GM12878 (cell line): Measurements from ENCODE around the gene RBBP8NL. TPM values are rescaled to one million over a fixed set of nuclear protein-coding genes. Genes with fewer than 3 reads are reported as not detected.

Experiments
- ATAC-seq: fragments of 200-7000 bp; cut with Tn5 transposase; 3 replicates; pipeline ENCODE4 v1.9.1; 2020; ENCODE audit warnings: mild to moderate bottlenecking, moderate library complexity
- BruUV-seq: library from RNA; stranded (reverse); fragments of 400-500 nt; replicated peaks from 2 replicates; lab custom pipeline; 2021; lab: Mats Ljungman, UMichigan
- CTCF ChIA-PET: fragments of 300-600 bp; sonication (Branson Sonifier 250); formaldehyde crosslinking; extraction: SDS; loops from one replicate; lab custom pipeline; 2021; ENCODE audit warnings: inconsistent platforms; lab: Yijun Ruan, JAX
- POLR2A ChIA-PET: fragments of 350-600 bp; formaldehyde crosslinking; extraction: SDS; loops from one replicate; lab custom pipeline; 2021; ENCODE audit warnings: inconsistent platforms; lab: Charles Lee
- RAD21 ChIA-PET: fragments of 300-600 bp; sonication (Branson Sonifier 250); formaldehyde crosslinking; loops from one replicate; lab custom pipeline; 2023; ENCODE audit warnings: antibody characterized with exemption; ENCODE audit not compliant: unreplicated experiment; lab: Charles Lee
- SMC1A ChIA-PET: fragments of 300-600 bp; sonication (Branson Sonifier 250); formaldehyde crosslinking; loops from one replicate; lab custom pipeline; 2023; ENCODE audit not compliant: unreplicated experiment, uncharacterized antibody; lab: Charles Lee
- DNase-seq: peaks from one replicate; pipeline ENCODE4 v3.0.0-alpha.2; 2011; ENCODE audit warnings: low read depth, low spot score
- FAIRE-seq: peaks from 3 replicates; lab custom pipeline; 2011; peaks lifted over from hg19 to GRCh38; lab: Jason Lieb, UNC
- H2AFZ ChIP-seq: 2 replicates; pipeline ENCODE4 v1.6.0; 2011; ENCODE audit warnings: low read depth, low read length, control low read depth; ENCODE audit not compliant: control insufficient read depth
- H3K27ac ChIP-seq: 2 replicates; pipeline ENCODE4 v1.5.1; 2011; ENCODE audit warnings: control low read depth; ENCODE audit not compliant: control insufficient read depth, insufficient read depth
- H3K27me3 ChIP-seq, 2 experiments: replicated peaks in 1 of 2; 2 replicates each; pipeline versions ENCODE4 v1.6.0 to v1.6.1; 2011; ENCODE audit warnings: low read length in 1 of 2; ENCODE audit not compliant: control insufficient read depth in 2 of 2, insufficient read depth in 2 of 2
- H3K36me3 ChIP-seq, 2 experiments: 2 replicates each; pipeline ENCODE4 v1.5.1; 2011; ENCODE audit warnings: low read length in 1 of 2; ENCODE audit not compliant: control insufficient read depth in 2 of 2, insufficient read depth in 2 of 2
- H3K4me1 ChIP-seq: 2 replicates; pipeline ENCODE4 v1.6.1; 2011; ENCODE audit warnings: mild to moderate bottlenecking, low read length, moderate library complexity, mixed read lengths; ENCODE audit not compliant: control insufficient read depth, insufficient read depth
- H3K4me2 ChIP-seq: 2 replicates; pipeline ENCODE4 v1.6.0; 2011; ENCODE audit warnings: control low read depth; ENCODE audit not compliant: control insufficient read depth, insufficient read depth
- H3K4me3 ChIP-seq: fragments of 200-600 bp; sonication (generic); 2 replicates; pipeline ENCODE4 v1.5.1; 2016
- H3K79me2 ChIP-seq: 2 replicates; pipeline ENCODE4 v1.6.0; 2011; ENCODE audit warnings: low read length; ENCODE audit not compliant: control insufficient read depth, insufficient read depth
- H3K9ac ChIP-seq: 2 replicates; pipeline ENCODE4 v1.8.0; 2011; ENCODE audit warnings: low read length, control low read depth, mixed read lengths; ENCODE audit not compliant: control insufficient read depth, insufficient read depth
- H3K9me3 ChIP-seq: replicated peaks from 3 replicates; pipeline ENCODE4 v1.5.1; 2011; ENCODE audit warnings: mild to moderate bottlenecking, low read length; ENCODE audit not compliant: control insufficient read depth, insufficient read depth
- H4K20me1 ChIP-seq: 2 replicates; pipeline ENCODE4 v1.6.0; 2011; ENCODE audit not compliant: control insufficient read depth, insufficient read depth
- BACH1 ChIP-seq: fragments of 450-650 bp; IDR thresholded peaks from 2 replicates; pipeline ENCODE4 v1.6.1; 2017; ENCODE audit warnings: mild to moderate bottlenecking, borderline replicate concordance
- BCL11A ChIP-seq: IDR thresholded peaks from 2 replicates; pipeline ENCODE4 v1.6.1; 2011; ENCODE audit warnings: low read depth, low read length
- BRCA1 ChIP-seq: IDR thresholded peaks from 2 replicates; pipeline ENCODE4 v1.6.1; 2011; ENCODE audit warnings: low read depth, low read length, improper control_type of control experiment
- CBX3 ChIP-seq: fragments of 200-600 bp; sonication (generic); IDR thresholded peaks from 2 replicates; pipeline ENCODE4 v1.6.1; 2016; ENCODE audit warnings: low read depth, borderline replicate concordance
- CHD2 ChIP-seq: IDR thresholded peaks from 2 replicates; pipeline ENCODE4 v1.6.1; 2011; ENCODE audit warnings: low read depth, low read length, improper control_type of control experiment, borderline replicate concordance
- EP300 ChIP-seq, 2 experiments: fragments of 150-350 bp in 1 of 2; IDR thresholded peaks; 2 replicates each; pipeline ENCODE4 v1.6.1; 2011 to 2012; ENCODE audit warnings: low read depth in 2 of 2, low read length in 2 of 2, borderline replicate concordance in 1 of 2, improper control_type of control experiment in 1 of 2, inconsistent platforms in 1 of 2; ENCODE audit not compliant: control insufficient read depth in 1 of 2
- EZH2 ChIP-seq: IDR thresholded peaks from 2 replicates; pipeline ENCODE4 v1.6.1; 2012; ENCODE audit warnings: low read depth, mild to moderate bottlenecking, control low read depth, inconsistent platforms, low read length, borderline replicate concordance; ENCODE audit not compliant: control insufficient read depth
- GATAD2B ChIP-seq: fragments of 450-650 bp; conservative IDR thresholded peaks from 2 replicates; pipeline ENCODE4 v1.6.1; 2017; ENCODE audit warnings: low read depth, mild to moderate bottlenecking, moderate library complexity
- HDAC6 ChIP-seq: fragments of 200-600 bp; sonication (generic); IDR thresholded peaks from one replicate; pipeline ENCODE4 v1.8.0; 2017; ENCODE audit warnings: antibody characterized with exemption; ENCODE audit not compliant: unreplicated experiment
- HDGF ChIP-seq: fragments of 450-650 bp; IDR thresholded peaks from 2 replicates; pipeline ENCODE4 v1.6.1; 2016; ENCODE audit warnings: antibody characterized with exemption
- MEF2A ChIP-seq: IDR thresholded peaks from 2 replicates; pipeline ENCODE4 v1.6.1; 2011; ENCODE audit warnings: low read depth, mild to moderate bottlenecking, low read length, moderate library complexity; ENCODE audit not compliant: insufficient read depth
- MEF2B ChIP-seq: fragments of 450-650 bp; IDR thresholded peaks from 2 replicates; pipeline ENCODE4 v1.6.1; 2018; ENCODE audit warnings: mild to moderate bottlenecking, moderate library complexity; ENCODE audit not compliant: partially characterized antibody, poor library complexity, severe bottlenecking
- PAX8 ChIP-seq: fragments of 450-650 bp; IDR thresholded peaks from 2 replicates; pipeline ENCODE4 v1.6.1; 2017; ENCODE audit warnings: mild to moderate bottlenecking, moderate library complexity
- SPI1 ChIP-seq: IDR thresholded peaks from 2 replicates; pipeline ENCODE4 v1.6.1; 2011; ENCODE audit warnings: low read depth, mild to moderate bottlenecking, low read length, moderate library complexity, borderline replicate concordance; ENCODE audit not compliant: insufficient read depth
- TBL1XR1 ChIP-seq: IDR thresholded peaks from 2 replicates; pipeline ENCODE4 v1.6.1; 2012; ENCODE audit warnings: low read depth, low read length, improper control_type of control experiment
- TCF3 ChIP-seq: IDR thresholded peaks from 2 replicates; pipeline ENCODE4 v1.6.1; 2012; ENCODE audit warnings: low read depth, mild to moderate bottlenecking, low read length, borderline replicate concordance; ENCODE audit not compliant: insufficient read depth
- YBX1 ChIP-seq: fragments of 450-650 bp; IDR thresholded peaks from 2 replicates; pipeline ENCODE4 v1.6.1; 2016; ENCODE audit warnings: antibody characterized with exemption
- YY1 ChIP-seq: IDR thresholded peaks from 2 replicates; pipeline ENCODE4 v1.6.1; 2011; ENCODE audit warnings: low read depth, mild to moderate bottlenecking, low read length
- ZBED1 ChIP-seq: IDR thresholded peaks from 2 replicates; pipeline ENCODE4 v1.6.1; 2016; ENCODE audit warnings: borderline replicate concordance
- WGBS: methylation state at CpG from one replicate; pipeline ENCODE4 v1.1.6; 2016; ENCODE audit warnings: low lambda C conversion rate; ENCODE audit not compliant: insufficient replicate concordance, insufficient coverage; ENCODE audit errors: missing lambda C conversion rate; 5-methylcytosine and 5-hydroxymethylcytosine counted together
- in situ Hi-C: fragments of 300-500 bp; cut with MboI; formaldehyde crosslinking; loops from 9 replicates; pipeline ENCODE4 v1.14.3; 2018; ENCODE audit warnings: mixed read lengths
- intact Hi-C: fragments of 100-400 bp; cut with micrococcal nuclease; formaldehyde crosslinking; loops from one replicate; pipeline ENCODE4 v1.14.2; 2022; ENCODE audit not compliant: unreplicated experiment
- polyA plus RNA-seq, 11 experiments: library from polyadenylated mRNA; depleted of rRNA in 4 of 11; unstranded in 6 of 11; stranded (reverse) in 5 of 11; fragments of >200 nt; fragmentation: Nextera tagmentation in 4 of 11; fragmentation: Illumina TruSeq in 1 of 11; extraction: Ambion mirVana in 4 of 11; extraction: Trizol in 1 of 11; gene quantifications; 1 replicate in 1 of 11; 2 replicates in 10 of 11; pipeline versions ENCODE4 v1.2.1 to v1.2.3, GENCODE V29; 2011 to 2016; ENCODE audit warnings: inconsistent platforms in 2 of 11, missing spikeins in 2 of 11, low read depth in 1 of 11
- total RNA-seq, 4 experiments: library from RNA; depleted of rRNA in 3 of 4; stranded (reverse); fragments of >200 nt in 3 of 4; fragmentation: Illumina TruSeq in 1 of 4; extraction: Trizol in 1 of 4; gene quantifications; 2 replicates each; pipeline versions ENCODE4 v1.2.1 to v1.2.3, GENCODE V29; 2013 to 2021
- TF ChIP-seq, protein P1 (sequence below): IDR thresholded peaks from 2 replicates; pipeline ENCODE4 v1.6.1; 2011; ENCODE audit warnings: low read depth, low read length, improper control_type of control experiment, borderline replicate concordance
- TF ChIP-seq, protein P2 (sequence below): fragments of 150-350 bp; IDR thresholded peaks from 2 replicates; pipeline ENCODE4 v1.6.1; 2014; ENCODE audit warnings: mild to moderate bottlenecking, low read depth, low read length
- TF ChIP-seq, protein P3 (sequence below): IDR thresholded peaks from 2 replicates; pipeline ENCODE4 v1.6.1; 2012; ENCODE audit warnings: low read depth, low read length, improper control_type of control experiment

Gene RBBP8NL
- total and polyA plus RNA-seq, 10 of the 15 experiments (the other 5 are each of a cell fraction or from before 2014, with no cell fraction given) = not detected

DNA sequence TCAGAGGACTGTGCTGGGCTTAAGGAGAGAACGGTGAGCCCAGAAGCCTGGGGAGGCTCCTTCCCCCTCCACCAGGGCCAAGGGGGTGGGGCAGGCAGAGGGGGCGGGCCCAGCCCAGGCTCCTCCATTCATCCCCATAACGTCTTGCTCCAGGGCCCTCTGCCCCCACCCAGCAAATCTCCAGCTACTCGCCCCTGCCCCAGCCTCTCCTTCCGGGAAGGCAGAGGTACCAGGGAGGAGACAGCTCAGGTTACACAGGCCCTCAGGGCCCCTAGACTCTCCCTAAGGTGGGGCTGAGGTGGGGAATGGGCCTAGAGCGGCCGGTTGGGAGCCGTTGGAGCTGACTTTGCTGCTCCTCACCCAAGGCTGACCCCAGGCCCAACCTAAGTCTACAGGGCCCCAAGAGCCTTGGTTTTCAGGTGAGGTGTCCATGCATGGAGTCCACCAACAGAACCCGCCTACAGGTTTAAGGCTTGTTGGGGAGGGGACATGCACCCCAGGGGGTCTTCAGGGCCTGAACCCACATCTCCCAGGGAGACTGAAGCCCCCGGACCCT is 61.4 kb downstream of the RBBP8NL start (continued):
- TF ChIP-seq, protein P1, sequence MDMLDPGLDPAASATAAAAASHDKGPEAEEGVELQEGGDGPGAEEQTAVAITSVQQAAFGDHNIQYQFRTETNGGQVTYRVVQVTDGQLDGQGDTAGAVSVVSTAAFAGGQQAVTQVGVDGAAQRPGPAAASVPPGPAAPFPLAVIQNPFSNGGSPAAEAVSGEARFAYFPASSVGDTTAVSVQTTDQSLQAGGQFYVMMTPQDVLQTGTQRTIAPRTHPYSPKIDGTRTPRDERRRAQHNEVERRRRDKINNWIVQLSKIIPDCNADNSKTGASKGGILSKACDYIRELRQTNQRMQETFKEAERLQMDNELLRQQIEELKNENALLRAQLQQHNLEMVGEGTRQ = no peak
- no peak for TF ChIP-seq MEF2B
- no peak for TF ChIP-seq YY1
- TF ChIP-seq YBX1 = no peak
- no peak for TF ChIP-seq BRCA1
- no peak for TF ChIP-seq TCF3
- no peak for TF ChIP-seq PAX8
- TF ChIP-seq ZBED1 = no peak
- TF ChIP-seq CHD2 = no peak
- no peak for TF ChIP-seq TBL1XR1
- TF ChIP-seq, all 136 proteins: peak for 0

DNA sequence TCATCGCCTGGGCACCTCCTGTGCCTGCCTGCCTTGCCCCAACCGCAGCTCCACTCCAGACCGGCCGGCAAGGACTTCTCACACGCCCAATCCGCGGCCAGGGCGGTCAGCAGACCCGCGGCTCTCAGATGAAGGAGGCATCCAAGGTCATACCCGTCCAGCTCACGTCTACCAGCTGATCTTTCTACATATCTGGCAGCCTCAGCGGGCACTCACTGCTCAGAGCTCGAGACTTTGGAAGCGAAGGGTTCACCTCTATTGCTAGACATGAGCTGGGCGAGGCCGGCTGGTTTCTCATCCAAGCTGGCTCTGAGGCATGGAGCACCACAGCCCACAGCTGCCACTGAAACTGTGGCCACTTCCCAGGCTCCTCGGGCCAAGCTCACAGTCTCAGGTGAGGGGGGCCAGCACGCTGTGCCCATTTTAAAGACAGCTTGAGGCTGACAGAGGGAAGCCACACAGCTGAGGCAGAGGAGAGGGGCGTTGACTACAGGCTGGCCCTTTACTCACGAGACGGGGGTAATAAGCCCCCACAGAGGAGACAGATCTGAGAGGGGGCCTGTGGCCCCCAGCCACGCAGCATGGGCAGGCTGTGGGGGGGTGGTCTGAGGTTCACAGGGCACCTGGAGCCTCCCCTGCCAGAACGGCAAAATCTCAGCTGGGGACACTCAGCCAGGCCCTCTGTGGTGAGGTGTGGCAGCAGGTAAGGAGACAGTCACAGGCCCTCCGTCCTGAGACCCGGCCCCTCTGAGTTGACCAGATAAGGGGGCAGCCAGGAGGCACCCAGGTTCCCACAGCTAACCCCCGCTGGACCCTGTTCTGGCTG is 62.2 kb downstream of the RBBP8NL start:
- in situ Hi-C loops = no loop called here
- H3K4me3 ChIP-seq = no peak overlapping the region
- H3K9me3 ChIP-seq = no peaks in the 10 kb centered on the region
- ChIA-PET CTCF (interaction anchor here (0.7 to 1.6 kb wide), 3 partner anchors 28 to 64 kb away, joined by 3 to 4 read pairs (median 3); partner anchors contain the start of gene ADRM1), SMC1A (no interaction called here), POLR2A (no interaction called here), RAD21 (no interaction called here)
- H2AFZ ChIP-seq = no peak overlapping the region
- no peaks in the 10 kb centered on the region for H4K20me1 ChIP-seq
- intact Hi-C loops = no loop called here
- H3K36me3 ChIP-seq = no peaks in the 10 kb centered on the region
- no peak overlapping the region for H3K27ac ChIP-seq
- ATAC-seq (no peak), DNase-seq (no peak), FAIRE-seq (no peak)
- H3K79me2 ChIP-seq = no peaks in the 10 kb centered on the region
- peaks cover 5% of the 10 kb centered on the region for H3K4me1 ChIP-seq
- no peak overlapping the region for H3K9ac ChIP-seq
- H3K27me3 ChIP-seq = peaks cover 4 to 15% of the 10 kb centered on the region in 2 experiments
- WGBS = 62% methylated on average over 27 of the region's 27 CpGs
- no TSS peak for BruUV-seq
- H3K4me2 ChIP-seq = no peak overlapping the region
- TF ChIP-seq EZH2 (no peak), MEF2A (no peak), SPI1 (no peak), HDGF (no peak), BCL11A (no peak), CBX3 (no peak), GATAD2B (no peak), BACH1 (no peak), EP300 (IDR thresholded peaks at IDR 0.05; ENCODE audit: borderline replicate concordance in 1 of 2, control insufficient read depth in 1 of 2, low read depth in 2 of 2, low read length in 2 of 2) (no peak), HDAC6 (no peak)
- TF ChIP-seq, protein P2, sequence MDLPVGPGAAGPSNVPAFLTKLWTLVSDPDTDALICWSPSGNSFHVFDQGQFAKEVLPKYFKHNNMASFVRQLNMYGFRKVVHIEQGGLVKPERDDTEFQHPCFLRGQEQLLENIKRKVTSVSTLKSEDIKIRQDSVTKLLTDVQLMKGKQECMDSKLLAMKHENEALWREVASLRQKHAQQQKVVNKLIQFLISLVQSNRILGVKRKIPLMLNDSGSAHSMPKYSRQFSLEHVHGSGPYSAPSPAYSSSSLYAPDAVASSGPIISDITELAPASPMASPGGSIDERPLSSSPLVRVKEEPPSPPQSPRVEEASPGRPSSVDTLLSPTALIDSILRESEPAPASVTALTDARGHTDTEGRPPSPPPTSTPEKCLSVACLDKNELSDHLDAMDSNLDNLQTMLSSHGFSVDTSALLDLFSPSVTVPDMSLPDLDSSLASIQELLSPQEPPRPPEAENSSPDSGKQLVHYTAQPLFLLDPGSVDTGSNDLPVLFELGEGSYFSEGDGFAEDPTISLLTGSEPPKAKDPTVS = no peak
- TF ChIP-seq, protein P3, sequence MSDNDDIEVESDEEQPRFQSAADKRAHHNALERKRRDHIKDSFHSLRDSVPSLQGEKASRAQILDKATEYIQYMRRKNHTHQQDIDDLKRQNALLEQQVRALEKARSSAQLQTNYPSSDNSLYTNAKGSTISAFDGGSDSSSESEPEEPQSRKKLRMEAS = no peak
